ENCODE measurements around the gene SLC35D3.
"Not testable (repeated sequence)": the region's sequence is repeated elsewhere in the genome, so short reads cannot be mapped to it uniquely, and the experiment has no call there.

Gene SLC35D3

DNA sequence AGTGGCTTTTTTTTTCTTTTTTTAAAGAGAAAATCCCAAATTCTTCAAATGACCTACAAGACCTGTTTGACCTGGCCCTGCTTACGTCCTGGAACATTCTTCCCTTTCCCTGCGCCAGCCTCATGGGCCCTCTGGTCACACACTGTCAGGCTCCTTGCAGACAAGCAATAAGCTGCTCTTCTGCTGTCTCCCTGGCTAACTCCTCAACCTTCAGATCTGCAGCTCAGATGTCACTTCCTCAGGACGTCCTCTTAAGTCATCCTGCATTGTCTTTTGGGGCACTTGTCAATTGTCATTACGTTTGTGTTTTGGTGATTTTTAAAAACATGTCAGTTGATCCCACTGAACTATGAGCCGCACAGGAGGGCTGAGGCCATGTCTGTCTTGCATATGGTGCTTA lies 28.9 kb upstream of the SLC35D3 start:
- H3K4me1 ChIP-seq (ENCODE audit: insufficient read depth, poor library complexity, severe bottlenecking): no peaks in the 10 kb centered on the region
- DNase-seq (ENCODE audit: low spot score) (no peak), ATAC-seq (ENCODE audit: low read depth) (no peak)
- peaks cover 2% of the 10 kb centered on the region for H3K9me3 ChIP-seq (ENCODE audit: severe bottlenecking)
- H3K36me3 ChIP-seq (ENCODE audit: low read depth): no peaks in the 10 kb centered on the region
- TF ChIP-seq, protein P1, sequence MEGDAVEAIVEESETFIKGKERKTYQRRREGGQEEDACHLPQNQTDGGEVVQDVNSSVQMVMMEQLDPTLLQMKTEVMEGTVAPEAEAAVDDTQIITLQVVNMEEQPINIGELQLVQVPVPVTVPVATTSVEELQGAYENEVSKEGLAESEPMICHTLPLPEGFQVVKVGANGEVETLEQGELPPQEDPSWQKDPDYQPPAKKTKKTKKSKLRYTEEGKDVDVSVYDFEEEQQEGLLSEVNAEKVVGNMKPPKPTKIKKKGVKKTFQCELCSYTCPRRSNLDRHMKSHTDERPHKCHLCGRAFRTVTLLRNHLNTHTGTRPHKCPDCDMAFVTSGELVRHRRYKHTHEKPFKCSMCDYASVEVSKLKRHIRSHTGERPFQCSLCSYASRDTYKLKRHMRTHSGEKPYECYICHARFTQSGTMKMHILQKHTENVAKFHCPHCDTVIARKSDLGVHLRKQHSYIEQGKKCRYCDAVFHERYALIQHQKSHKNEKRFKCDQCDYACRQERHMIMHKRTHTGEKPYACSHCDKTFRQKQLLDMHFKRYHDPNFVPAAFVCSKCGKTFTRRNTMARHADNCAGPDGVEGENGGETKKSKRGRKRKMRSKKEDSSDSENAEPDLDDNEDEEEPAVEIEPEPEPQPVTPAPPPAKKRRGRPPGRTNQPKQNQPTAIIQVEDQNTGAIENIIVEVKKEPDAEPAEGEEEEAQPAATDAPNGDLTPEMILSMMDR (IDR thresholded peaks at IDR 0.05; ENCODE audit: poor library complexity, severe bottlenecking): no peak
- H3K27me3 ChIP-seq (ENCODE audit: insufficient read depth, poor library complexity, severe bottlenecking): no peaks in the 10 kb centered on the region
- H3K27ac ChIP-seq (ENCODE audit: poor library complexity, severe bottlenecking): no peak overlapping the region
- no peak overlapping the region for H3K4me3 ChIP-seq (ENCODE audit: severe bottlenecking)

DNA sequence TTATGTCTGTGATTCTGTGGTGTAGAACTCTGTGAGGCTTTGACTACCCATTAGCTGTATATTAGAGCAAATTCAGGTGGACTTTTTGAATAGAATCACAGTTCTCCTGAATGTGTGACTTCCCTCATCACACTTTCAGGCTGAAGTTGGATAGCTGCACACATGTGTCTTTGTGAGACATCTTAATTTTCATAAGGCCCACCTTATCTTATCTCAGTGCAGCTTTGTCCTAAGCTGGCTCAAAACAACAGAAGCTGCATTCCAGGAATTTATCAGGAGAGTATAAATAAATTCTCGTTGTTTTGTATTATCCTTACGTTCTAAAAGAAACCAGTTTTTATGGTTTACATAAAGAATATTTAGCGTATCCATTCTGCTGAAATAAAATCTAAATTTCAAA lies 26.2 kb upstream of the SLC35D3 start:
- Histone ChIP-seq H3K27me3 (ENCODE audit: insufficient read depth, poor library complexity, severe bottlenecking) (no peaks in the 10 kb centered on the region), H3K4me3 (ENCODE audit: severe bottlenecking) (no peak overlapping the region), H3K36me3 (ENCODE audit: low read depth) (peaks cover 10% of the 10 kb centered on the region), H3K9me3 (ENCODE audit: severe bottlenecking) (no peaks in the 10 kb centered on the region), H3K27ac (ENCODE audit: poor library complexity, severe bottlenecking) (no peak overlapping the region), H3K4me1 (ENCODE audit: insufficient read depth, poor library complexity, severe bottlenecking) (no peaks in the 10 kb centered on the region)
- ATAC-seq (ENCODE audit: low read depth): no peak
- no peak for DNase-seq (ENCODE audit: low spot score)
- TF ChIP-seq, protein P1 (IDR thresholded peaks at IDR 0.05; ENCODE audit: poor library complexity, severe bottlenecking): no peak

DNA sequence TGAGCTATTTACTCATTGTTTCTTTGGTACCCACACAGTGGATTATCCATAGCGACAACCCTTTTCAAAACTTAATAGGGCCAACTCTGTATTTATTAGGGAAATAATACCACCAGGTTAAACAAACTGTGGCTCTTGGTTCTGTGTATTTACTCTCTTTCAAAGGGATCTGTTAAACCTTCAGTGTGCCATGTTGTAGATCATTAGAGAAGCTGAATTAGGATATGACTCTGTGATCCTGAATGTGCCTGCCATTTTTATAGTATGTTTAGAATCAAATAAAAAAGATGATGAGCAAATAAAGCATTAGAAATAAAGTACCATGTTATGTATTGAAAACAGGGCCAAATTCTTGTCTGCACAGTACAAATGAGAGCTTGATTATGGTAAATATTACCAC lies 25.0 kb upstream of the SLC35D3 start:
- DNase-seq (ENCODE audit: low spot score) (no peak), ATAC-seq (ENCODE audit: low read depth) (no peak)
- no peaks in the 10 kb centered on the region for H3K9me3 ChIP-seq (ENCODE audit: severe bottlenecking)
- H3K4me1 ChIP-seq (ENCODE audit: insufficient read depth, poor library complexity, severe bottlenecking): no peaks in the 10 kb centered on the region
- peaks cover 13% of the 10 kb centered on the region for H3K36me3 ChIP-seq (ENCODE audit: low read depth)
- no peaks in the 10 kb centered on the region for H3K27me3 ChIP-seq (ENCODE audit: insufficient read depth, poor library complexity, severe bottlenecking)
- no peak overlapping the region for H3K4me3 ChIP-seq (ENCODE audit: severe bottlenecking)
- no peak overlapping the region for H3K27ac ChIP-seq (ENCODE audit: poor library complexity, severe bottlenecking)
- TF ChIP-seq, protein P1 (IDR thresholded peaks at IDR 0.05; ENCODE audit: poor library complexity, severe bottlenecking): no peak

DNA sequence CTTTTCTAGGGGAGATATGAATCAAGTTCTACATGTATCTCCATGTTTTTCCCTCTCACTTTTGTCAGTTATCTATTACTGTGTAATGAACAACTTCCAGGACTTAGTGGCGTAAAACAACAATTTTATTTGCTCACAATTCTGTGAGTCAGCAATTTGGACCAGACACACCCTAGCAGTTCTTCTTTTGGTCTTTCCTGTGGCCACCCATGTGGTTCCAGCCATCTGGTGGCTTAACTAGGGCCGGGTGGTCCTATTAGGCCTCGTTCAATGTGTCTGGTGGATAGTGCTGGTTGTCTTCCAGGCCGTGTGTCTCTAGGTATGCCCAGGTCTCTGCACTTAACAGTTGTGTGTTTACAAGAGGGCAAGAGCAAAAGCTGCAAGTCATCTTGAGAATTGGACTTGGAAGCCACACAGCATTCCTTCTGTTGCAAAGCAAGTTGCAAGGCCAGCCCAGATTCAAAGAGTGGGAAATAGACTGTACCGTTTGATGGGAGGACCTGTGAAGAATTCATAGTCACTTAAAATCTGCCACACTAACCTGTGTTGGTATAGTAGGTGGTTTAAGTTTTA lies 20.8 kb upstream of the SLC35D3 start:
- Histone ChIP-seq H3K27me3 (ENCODE audit: insufficient read depth, poor library complexity, severe bottlenecking) (no peaks in the 10 kb centered on the region), H3K27ac (ENCODE audit: poor library complexity, severe bottlenecking) (no peak overlapping the region), H3K36me3 (ENCODE audit: low read depth) (peaks cover 18% of the 10 kb centered on the region), H3K9me3 (ENCODE audit: severe bottlenecking) (no peaks in the 10 kb centered on the region), H3K4me1 (ENCODE audit: insufficient read depth, poor library complexity, severe bottlenecking) (no peaks in the 10 kb centered on the region), H3K4me3 (ENCODE audit: severe bottlenecking) (no peak overlapping the region)
- DNase-seq (ENCODE audit: low spot score) (no peak), ATAC-seq (ENCODE audit: low read depth) (no peak)
- TF ChIP-seq, protein P1 (IDR thresholded peaks at IDR 0.05; ENCODE audit: poor library complexity, severe bottlenecking): no peak

DNA sequence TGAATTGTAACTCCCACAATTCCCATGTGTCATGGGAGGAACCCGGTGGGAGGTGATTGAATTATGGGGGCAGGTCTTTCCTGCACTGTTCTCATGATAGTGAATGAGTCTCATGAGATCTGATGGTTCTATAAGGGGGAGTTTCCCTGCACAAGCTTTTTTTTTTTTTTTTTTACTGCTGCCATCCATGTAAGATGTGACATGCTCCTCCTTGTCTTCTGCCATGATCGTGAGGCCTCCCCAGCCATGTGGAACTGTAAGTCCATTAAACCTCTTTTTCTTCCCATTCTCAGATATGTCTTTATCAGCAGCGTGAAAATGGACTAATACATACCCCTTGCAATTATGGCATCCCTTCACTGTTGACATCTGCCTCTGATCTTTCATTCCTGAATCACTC lies 17.6 kb upstream of the SLC35D3 start:
- not testable (repeated sequence) for H3K27me3 ChIP-seq (ENCODE audit: insufficient read depth, poor library complexity, severe bottlenecking); H3K4me1 ChIP-seq (ENCODE audit: insufficient read depth, poor library complexity, severe bottlenecking); DNase-seq (ENCODE audit: low spot score); H3K9me3 ChIP-seq (ENCODE audit: severe bottlenecking); H3K27ac ChIP-seq (ENCODE audit: poor library complexity, severe bottlenecking); ATAC-seq (ENCODE audit: low read depth); H3K4me3 ChIP-seq (ENCODE audit: severe bottlenecking)
- peaks cover 17% of the 10 kb centered on the region for H3K36me3 ChIP-seq (ENCODE audit: low read depth)
